Activated B cell treated with CpG ODN at 0.5 μM for 24 hours (primary cell): Measurements from ENCODE around the gene MRPL28. TPM values are rescaled to one million over a fixed set of nuclear protein-coding genes. Genes with fewer than 3 reads are reported as not detected.
A peak's percentile ranks its signal among the peaks of the same experiment; 100 is the strongest.

Experiments
- ATAC-seq: fragments of 200-7000 bp; cut with Tn5 transposase; one replicate; pipeline ENCODE4 v1.10.0; 2021; ENCODE audit warnings: low read depth, mild to moderate bottlenecking, moderate library complexity
- CTCF ChIA-PET: fragments of 350-600 bp; sonication (Branson Sonifier 250); formaldehyde crosslinking; loops from one replicate; lab custom pipeline; 2021; ENCODE audit warnings: antibody characterized with exemption; lab: Charles Lee
- POLR2A ChIA-PET: fragments of 350-600 bp; sonication (Branson Sonifier 250); formaldehyde crosslinking; loops from one replicate; lab custom pipeline; 2021; ENCODE audit warnings: antibody characterized with exemption; lab: Charles Lee
- DNase-seq: peaks from one replicate; pipeline ENCODE4 v3.0.0; 2022
- H3K27ac Mint-ChIP-seq: one replicate; pipeline ENCODE4 v1.8.0; 2020; ENCODE audit warnings: mixed read lengths
- H3K27me3 Mint-ChIP-seq: one replicate; pipeline ENCODE4 v1.8.0; 2021; ENCODE audit warnings: mixed read lengths
- H3K36me3 Mint-ChIP-seq: one replicate; pipeline ENCODE4 v1.8.0; 2021; ENCODE audit warnings: low read depth, mixed read lengths
- H3K4me1 Mint-ChIP-seq: one replicate; pipeline ENCODE4 v1.8.0; 2021; ENCODE audit warnings: mixed read lengths
- H3K4me3 Mint-ChIP-seq: one replicate; pipeline ENCODE4 v1.8.0; 2020; ENCODE audit warnings: mild to moderate bottlenecking, mixed read lengths
- H3K9me3 Mint-ChIP-seq: one replicate; pipeline ENCODE4 v1.8.0; 2020; ENCODE audit warnings: mixed read lengths
- intact Hi-C: fragments of 100-400 bp; cut with micrococcal nuclease; formaldehyde crosslinking; loops from one replicate; pipeline ENCODE4 v1.15.1; 2024
- total RNA-seq: library from RNA; stranded (reverse); gene quantifications from 2 replicates; pipeline ENCODE4 v1.2.3, GENCODE V29; 2022
- TF ChIP-seq, protein P1 (sequence below): fragments of 200-600 bp; IDR thresholded peaks from one replicate; pipeline ENCODE4 v1.8.0; 2022; ENCODE audit warnings: antibody characterized with exemption, mild to moderate bottlenecking

MRPL28 gene
- total RNA-seq, 1 donor from 2014 or later = 82.4 TPM

DNA sequence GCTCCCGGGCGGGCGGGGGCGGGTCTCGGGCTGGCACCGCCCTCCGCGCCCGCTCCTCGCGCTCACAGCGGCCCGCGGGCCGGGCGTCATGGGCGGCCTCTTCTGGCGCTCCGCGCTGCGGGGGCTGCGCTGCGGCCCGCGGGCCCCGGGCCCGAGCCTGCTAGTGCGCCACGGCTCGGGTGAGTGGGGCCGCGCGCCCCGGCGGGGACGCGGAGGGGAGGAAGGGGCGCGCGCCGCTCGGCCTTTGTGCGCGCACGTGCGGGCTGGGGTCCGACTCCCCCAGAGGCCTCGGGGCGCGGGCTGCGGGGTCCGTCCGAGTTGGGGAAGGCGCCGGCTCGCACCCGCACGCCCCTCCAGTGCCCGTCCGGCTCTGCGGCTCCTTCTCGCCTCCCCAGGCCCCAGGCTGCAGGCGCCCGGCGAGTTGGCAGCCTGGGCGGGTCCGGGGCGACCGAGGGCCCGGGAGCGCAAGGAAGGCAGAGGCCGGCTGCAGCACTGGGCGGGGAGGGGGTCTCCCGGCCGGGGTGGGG is 26.9 kb upstream of the MRPL28 start, which contains the start of gene NME4:
Gene NME4 (plus strand): TSS at position 65 of the 527 bp plus-strand sequence. CDS start 24 bp downstream, at position 89.
- CTCF ChIA-PET = no interaction called here
- TF ChIP-seq, protein P1, sequence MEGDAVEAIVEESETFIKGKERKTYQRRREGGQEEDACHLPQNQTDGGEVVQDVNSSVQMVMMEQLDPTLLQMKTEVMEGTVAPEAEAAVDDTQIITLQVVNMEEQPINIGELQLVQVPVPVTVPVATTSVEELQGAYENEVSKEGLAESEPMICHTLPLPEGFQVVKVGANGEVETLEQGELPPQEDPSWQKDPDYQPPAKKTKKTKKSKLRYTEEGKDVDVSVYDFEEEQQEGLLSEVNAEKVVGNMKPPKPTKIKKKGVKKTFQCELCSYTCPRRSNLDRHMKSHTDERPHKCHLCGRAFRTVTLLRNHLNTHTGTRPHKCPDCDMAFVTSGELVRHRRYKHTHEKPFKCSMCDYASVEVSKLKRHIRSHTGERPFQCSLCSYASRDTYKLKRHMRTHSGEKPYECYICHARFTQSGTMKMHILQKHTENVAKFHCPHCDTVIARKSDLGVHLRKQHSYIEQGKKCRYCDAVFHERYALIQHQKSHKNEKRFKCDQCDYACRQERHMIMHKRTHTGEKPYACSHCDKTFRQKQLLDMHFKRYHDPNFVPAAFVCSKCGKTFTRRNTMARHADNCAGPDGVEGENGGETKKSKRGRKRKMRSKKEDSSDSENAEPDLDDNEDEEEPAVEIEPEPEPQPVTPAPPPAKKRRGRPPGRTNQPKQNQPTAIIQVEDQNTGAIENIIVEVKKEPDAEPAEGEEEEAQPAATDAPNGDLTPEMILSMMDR = no peak
- Mint-ChIP-seq H3K4me1 (peaks cover 38% of the 10 kb centered on the region), H3K27ac (peak within 1 kb of the TSS; percentile 73), H3K36me3 (peaks cover 4% of the 10 kb centered on the region), H3K4me3 (peak within 1 kb of the TSS; percentile 84), H3K27me3 (no peaks in the 10 kb centered on the region), H3K9me3 (no peaks in the 10 kb centered on the region)
- ATAC-seq = no peak
- peak; percentile 41 for DNase-seq
- intact Hi-C loops = loop anchor here (10.0 kb wide), 1 partner anchor 388 kb away; the partner anchor contains the start of genes CHTF18 and RPUSD1
- POLR2A ChIA-PET = interaction anchor here (1.0 to 4.3 kb wide), 4 partner anchors 14 to 29 kb away, joined by 3 to 21 read pairs (median 6); partner anchors contain the start of genes MRPL28 and PGAP6

DNA sequence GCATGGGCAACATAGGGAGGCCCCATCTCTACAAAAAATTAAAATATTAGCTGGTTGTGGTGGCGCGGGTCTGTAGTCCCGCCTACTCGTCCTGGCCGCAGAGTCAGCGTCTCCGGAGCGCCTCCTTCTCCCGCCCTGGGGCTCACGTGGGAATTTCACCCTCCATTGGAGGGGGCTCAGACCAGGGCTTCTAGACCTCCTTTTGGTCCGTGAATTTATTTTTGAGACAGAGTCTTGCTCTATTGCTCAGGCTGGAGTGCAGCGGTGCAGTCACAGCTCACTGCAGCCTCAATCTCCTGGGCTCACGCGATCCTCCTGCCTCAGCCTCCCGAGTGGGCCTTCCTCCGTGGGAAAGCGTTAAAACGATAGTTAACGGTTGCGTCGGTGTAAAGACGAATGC is 26.3 kb upstream of the MRPL28 start:
- ATAC-seq = no peak
- TF ChIP-seq, protein P1 = no peak
- CTCF ChIA-PET = no interaction called here
- Mint-ChIP-seq H3K9me3 (no peaks in the 10 kb centered on the region), H3K27me3 (no peaks in the 10 kb centered on the region), H3K4me3 (peak overlapping the region; percentile 84), H3K36me3 (peaks cover 4% of the 10 kb centered on the region), H3K4me1 (peaks cover 36% of the 10 kb centered on the region), H3K27ac (peak overlapping the region; percentile 73)
- no peak for DNase-seq
- POLR2A ChIA-PET = interaction anchor here (0.7 to 4.3 kb wide), 3 partner anchors 11 to 29 kb away, joined by 4 to 21 read pairs (median 4); partner anchors contain the start of gene PGAP6
- intact Hi-C loops = loop anchor here (10.0 kb wide), 1 partner anchor 388 kb away; the partner anchor contains the start of genes CHTF18 and RPUSD1

DNA sequence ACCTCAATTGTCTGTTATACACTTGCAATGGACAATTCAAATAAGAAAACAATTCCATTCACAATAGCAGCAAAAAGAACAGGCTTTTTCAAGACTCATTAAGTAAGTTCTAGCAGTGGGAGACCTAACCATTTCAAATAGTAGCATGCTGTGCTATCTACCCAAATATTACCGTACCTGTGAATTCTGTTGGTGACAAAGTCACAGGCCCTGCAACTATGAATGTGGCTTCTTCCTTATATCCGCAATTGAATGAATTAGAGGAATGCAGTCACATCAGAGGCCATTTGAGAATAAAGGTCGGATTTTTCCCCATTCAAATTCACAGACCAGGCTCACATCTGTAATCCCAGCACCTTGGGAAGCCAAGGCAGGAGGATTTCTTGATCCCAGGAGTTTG is 25.9 kb upstream of the MRPL28 start:
- ChIA-PET POLR2A (interaction anchor here (0.6 to 4.3 kb wide), 5 partner anchors 12 to 42 kb away, joined by 4 to 21 read pairs (median 4); partner anchors contain the start of genes MRPL28 and PGAP6), CTCF (no interaction called here)

DNA sequence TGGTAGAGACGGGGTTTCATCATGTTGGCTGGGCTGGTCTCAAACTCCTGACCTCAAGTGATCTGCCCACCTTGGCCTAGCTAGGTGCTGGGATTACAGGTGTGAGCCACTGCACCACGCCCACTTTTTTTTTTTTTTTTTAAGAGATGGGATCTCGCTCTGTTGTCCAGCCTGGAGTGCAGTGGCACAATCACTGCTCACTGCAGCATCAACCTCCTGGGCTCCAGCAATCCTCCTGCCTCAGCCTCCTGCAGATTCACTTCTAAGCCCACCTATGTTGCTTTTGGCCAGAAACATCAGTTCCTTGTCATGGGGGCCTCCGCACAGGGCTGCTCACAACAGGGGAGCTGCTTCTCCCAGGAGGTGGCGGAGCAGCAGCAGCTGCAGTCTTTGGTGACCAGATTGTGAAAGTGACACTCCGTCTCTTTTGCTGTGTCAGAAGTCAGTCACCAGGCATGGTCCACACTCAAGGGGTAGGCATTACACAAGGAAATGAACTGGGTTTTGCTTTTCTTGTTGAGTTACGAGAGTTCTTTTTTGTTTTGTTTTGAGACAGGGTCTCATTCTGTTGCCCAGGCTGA is 22.2 kb upstream of the MRPL28 start:
- DNase-seq (no peak), ATAC-seq (no peak)
- peak overlapping the region; percentile 18 for H3K27ac Mint-ChIP-seq
- H3K4me3 Mint-ChIP-seq = no peak overlapping the region
- TF ChIP-seq, protein P1 = no peak
- H3K9me3 Mint-ChIP-seq = no peaks in the 10 kb centered on the region
- no peaks in the 10 kb centered on the region for H3K27me3 Mint-ChIP-seq
- intact Hi-C loops = loop anchor here (2.0 to 10.0 kb wide), 2 partner anchors 268 to 392 kb away; partner anchors contain the start of genes CHTF18 and RPUSD1
- peaks cover 16% of the 10 kb centered on the region for H3K4me1 Mint-ChIP-seq
- ChIA-PET CTCF (interaction anchor here (0.7 to 2.2 kb wide), 3 partner anchors 9 to 134 kb away, joined by 3 to 7 read pairs (median 4); partner anchors contain the start of gene DECR2), POLR2A (interaction anchor here (0.7 to 4.3 kb wide), 3 partner anchors 9 to 21 kb away, joined by 3 to 21 read pairs (median 20); partner anchors contain the start of genes DECR2 and PGAP6)
- H3K36me3 Mint-ChIP-seq = no peaks in the 10 kb centered on the region

More for the DNA sequence above, 25.9 kb upstream of the MRPL28 start:
- TF ChIP-seq, protein P1 = no peak
- peaks cover 36% of the 10 kb centered on the region for H3K4me1 Mint-ChIP-seq
- H3K27ac Mint-ChIP-seq = peak overlapping the region; percentile 21
- H3K36me3 Mint-ChIP-seq = peaks cover 4% of the 10 kb centered on the region
- no peaks in the 10 kb centered on the region for H3K27me3 Mint-ChIP-seq
- no peaks in the 10 kb centered on the region for H3K9me3 Mint-ChIP-seq
- H3K4me3 Mint-ChIP-seq = peak overlapping the region; percentile 84
- intact Hi-C loops = loop anchor here (10.0 kb wide), 1 partner anchor 389 kb away; the partner anchor contains the start of genes CHTF18 and RPUSD1
- no peak for ATAC-seq
- no peak for DNase-seq
